Left ventricle myocardium inferior (tissue), 1 donor: ENCODE results near the gene CD58. TPM values are rescaled to one million over a fixed set of nuclear protein-coding genes. Genes with fewer than 3 reads are reported as not detected.

ENCODE experiments used
- DNase-seq: peaks from one replicate; pipeline ENCODE4 v3.0.0-alpha.2; 2020
- H3K27ac ChIP-seq: fragments of 200-600 bp; replicated peaks from 2 replicates; pipeline ENCODE4 v1.8.0; 2021
- H3K27me3 ChIP-seq: fragments of 200-600 bp; 2 replicates; pipeline ENCODE4 v1.8.0; 2021; ENCODE audit warnings: low read depth
- H3K36me3 ChIP-seq: fragments of 200-600 bp; 2 replicates; pipeline ENCODE4 v1.8.0; 2021
- H3K4me1 ChIP-seq: fragments of 200-600 bp; 2 replicates; pipeline ENCODE4 v1.8.0; 2021
- H3K4me3 ChIP-seq: fragments of 200-600 bp; 2 replicates; pipeline ENCODE4 v1.8.0; 2021; ENCODE audit warnings: mild to moderate bottlenecking, moderate library complexity
- H3K9me3 ChIP-seq: fragments of 200-600 bp; replicated peaks from 2 replicates; pipeline ENCODE4 v1.8.0; 2021
- intact Hi-C: fragments of 100-400 bp; cut with micrococcal nuclease; formaldehyde crosslinking; loops from one replicate; pipeline ENCODE4 v1.11.0; 2022
- total RNA-seq: library from RNA; stranded (reverse); fragmentation: NEBNext Ultra II Directional; extraction: Animal tissue kit (Norgen Biotek cat#: 25700); gene quantifications from one replicate; pipeline ENCODE4 v1.2.1, GENCODE V29; 2021
- TF ChIP-seq, protein P1 (sequence below): fragments of 200-600 bp; IDR thresholded peaks from 2 replicates; pipeline ENCODE4 v1.8.0; 2021; ENCODE audit warnings: antibody characterized with exemption, mild to moderate bottlenecking, borderline replicate concordance
- donor health status: DM: no; HTN: yes; CAD: no; lungs with severe emphysema.

The CD58 gene
- total RNA-seq, 1 donor from 2014 or later: 32.2 TPM

DNA sequence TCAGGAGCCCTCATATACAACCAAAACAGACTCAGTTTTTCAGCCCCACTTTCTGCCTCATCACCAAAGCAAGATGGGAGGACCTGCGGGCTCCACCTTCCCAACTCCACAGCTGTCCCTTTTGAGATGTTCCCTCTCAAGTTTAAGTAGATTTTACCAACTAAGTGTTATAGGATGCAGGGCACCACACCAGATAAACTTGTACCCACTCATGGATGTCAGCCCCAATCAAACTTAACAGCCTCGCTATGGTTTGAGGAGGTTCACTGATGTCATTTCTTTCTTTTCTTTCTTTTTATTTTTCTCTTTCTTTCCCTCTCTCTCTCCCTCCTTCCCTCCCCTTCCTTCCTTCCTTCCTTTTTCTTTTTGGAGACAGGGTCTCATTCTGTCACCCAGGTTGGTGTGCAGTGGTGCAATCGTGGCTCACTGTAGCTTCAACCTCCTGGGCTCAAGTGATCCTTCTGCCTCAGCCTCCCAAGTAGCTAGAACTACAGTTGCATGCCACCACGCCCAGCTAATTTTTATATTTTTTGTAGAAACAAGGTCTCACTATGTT lies 13.4 kb downstream of the CD58 start:
- intact Hi-C loops: no loop called here
- TF ChIP-seq, protein P1, sequence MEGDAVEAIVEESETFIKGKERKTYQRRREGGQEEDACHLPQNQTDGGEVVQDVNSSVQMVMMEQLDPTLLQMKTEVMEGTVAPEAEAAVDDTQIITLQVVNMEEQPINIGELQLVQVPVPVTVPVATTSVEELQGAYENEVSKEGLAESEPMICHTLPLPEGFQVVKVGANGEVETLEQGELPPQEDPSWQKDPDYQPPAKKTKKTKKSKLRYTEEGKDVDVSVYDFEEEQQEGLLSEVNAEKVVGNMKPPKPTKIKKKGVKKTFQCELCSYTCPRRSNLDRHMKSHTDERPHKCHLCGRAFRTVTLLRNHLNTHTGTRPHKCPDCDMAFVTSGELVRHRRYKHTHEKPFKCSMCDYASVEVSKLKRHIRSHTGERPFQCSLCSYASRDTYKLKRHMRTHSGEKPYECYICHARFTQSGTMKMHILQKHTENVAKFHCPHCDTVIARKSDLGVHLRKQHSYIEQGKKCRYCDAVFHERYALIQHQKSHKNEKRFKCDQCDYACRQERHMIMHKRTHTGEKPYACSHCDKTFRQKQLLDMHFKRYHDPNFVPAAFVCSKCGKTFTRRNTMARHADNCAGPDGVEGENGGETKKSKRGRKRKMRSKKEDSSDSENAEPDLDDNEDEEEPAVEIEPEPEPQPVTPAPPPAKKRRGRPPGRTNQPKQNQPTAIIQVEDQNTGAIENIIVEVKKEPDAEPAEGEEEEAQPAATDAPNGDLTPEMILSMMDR: no peak
- Histone ChIP-seq H3K9me3 (peaks cover 2% of the 10 kb centered on the region), H3K27me3 (no peaks in the 10 kb centered on the region), H3K36me3 (peaks cover under 1% of the 10 kb centered on the region), H3K4me1 (peaks cover 76% of the 10 kb centered on the region), H3K27ac (peak overlapping the region; percentile 32), H3K4me3 (no peak overlapping the region)
- DNase-seq: no peak

DNA sequence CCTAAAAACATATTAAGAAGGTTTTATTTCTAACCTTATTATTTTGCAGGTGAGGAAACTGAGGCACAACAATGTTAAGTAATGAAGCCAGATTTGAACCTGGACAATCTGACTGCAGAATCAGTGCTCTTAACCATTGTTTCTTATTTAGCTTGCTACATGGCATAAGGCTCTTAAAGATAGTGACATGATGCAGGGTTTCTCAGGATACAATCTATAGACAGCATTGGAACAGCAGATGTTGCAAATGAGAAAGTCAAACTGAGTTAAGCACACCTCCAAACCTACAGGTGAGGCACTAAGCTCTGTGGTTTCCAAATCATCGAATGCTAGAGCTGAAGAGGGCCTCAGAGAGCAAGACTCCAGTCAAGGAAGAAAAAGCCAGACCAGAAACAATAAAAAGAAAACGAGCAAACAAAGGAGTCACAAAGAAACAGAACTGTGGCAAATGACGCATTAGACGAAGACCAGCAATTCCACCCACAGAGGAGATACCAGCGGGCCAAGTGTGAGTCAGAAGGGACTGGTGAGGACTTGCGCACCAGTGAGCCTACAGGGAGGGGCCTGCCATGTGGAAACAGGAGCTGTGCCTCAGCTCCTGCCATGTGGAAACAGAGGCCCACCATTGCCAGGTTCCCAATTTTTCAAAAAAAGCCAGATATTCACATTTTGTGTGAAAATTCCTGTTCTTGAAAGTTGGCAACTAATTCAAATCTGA lies 14.4 kb downstream of the CD58 start:
- Histone ChIP-seq H3K27ac (peak overlapping the region; percentile 32), H3K4me1 (peaks cover 76% of the 10 kb centered on the region)
- intact Hi-C loops: no loop called here

DNA sequence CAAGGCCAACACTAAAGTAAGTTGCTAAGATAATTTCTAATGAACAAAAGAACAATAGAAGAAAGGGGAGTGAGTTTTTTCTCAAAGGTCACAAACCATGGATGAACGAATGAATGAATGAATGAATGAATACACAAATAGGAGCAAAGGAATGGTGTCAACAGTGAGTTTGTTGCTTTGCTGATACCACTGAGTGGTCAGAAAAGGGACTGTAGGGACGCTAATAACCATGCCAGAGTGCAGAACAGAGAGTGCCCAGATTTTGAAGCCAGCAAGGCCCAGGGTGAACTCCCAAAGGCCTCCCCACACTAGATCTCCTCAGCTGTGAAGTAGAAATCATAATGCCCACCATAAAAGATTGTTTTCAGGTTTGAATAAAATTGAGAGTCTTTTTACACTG lies 15.9 kb downstream of the CD58 start:
- Histone ChIP-seq H3K36me3 (no peaks in the 10 kb centered on the region), H3K4me1 (peaks cover 68% of the 10 kb centered on the region), H3K9me3 (no peaks in the 10 kb centered on the region), H3K27ac (peak overlapping the region; percentile 32), H3K27me3 (no peaks in the 10 kb centered on the region), H3K4me3 (no peak overlapping the region)
- intact Hi-C loops: no loop called here
- no peak for DNase-seq
- TF ChIP-seq, protein P1: no peak

More for the DNA sequence above, 14.4 kb downstream of the CD58 start:
- no peaks in the 10 kb centered on the region for H3K9me3 ChIP-seq
- no peak overlapping the region for H3K4me3 ChIP-seq
- TF ChIP-seq, protein P1: no peak
- DNase-seq: peak; percentile 57
- H3K27me3 ChIP-seq: no peaks in the 10 kb centered on the region
- H3K36me3 ChIP-seq: no peaks in the 10 kb centered on the region

DNA sequence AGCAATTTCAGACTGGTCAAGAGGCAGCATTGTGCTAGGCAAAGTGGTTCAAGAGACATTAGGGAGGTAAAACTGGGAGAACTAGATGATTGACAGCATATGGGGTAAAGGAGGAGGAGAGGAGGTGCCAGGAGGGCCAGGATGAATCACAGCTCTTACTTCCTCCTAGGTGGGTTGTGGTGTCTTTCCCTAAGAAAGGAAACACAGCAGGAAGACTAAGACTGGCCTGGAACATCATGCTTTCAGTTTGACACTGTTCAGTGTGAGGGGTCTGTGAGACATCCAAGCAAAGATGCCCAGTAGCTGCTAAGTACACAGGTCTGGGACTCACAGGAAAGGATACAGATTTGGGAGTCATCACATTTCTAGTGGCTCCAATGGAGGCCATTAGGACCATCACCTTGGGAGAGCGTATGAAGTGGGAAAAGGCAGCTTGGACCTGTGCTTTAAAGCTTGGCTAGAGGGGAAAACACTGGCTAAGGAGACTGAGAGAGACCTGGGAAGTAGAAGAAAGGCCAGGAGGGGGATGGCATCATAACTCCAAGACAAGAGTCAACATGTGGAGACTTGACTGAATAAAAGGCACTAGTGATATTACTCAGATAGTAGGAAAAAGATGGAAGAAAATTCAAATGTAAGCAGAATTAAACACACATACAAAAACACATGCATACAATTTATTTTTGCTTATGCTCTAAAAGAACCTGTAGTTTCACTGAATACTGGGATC lies 17.3 kb downstream of the CD58 start:
- no peak overlapping the region for H3K4me3 ChIP-seq
- no peak overlapping the region for H3K27ac ChIP-seq
- H3K4me1 ChIP-seq: peaks cover 65% of the 10 kb centered on the region
- H3K9me3 ChIP-seq: no peaks in the 10 kb centered on the region
- no peaks in the 10 kb centered on the region for H3K36me3 ChIP-seq
- TF ChIP-seq, protein P1: no peak
- no peak for DNase-seq
- intact Hi-C loops: no loop called here
- H3K27me3 ChIP-seq: no peaks in the 10 kb centered on the region

DNA sequence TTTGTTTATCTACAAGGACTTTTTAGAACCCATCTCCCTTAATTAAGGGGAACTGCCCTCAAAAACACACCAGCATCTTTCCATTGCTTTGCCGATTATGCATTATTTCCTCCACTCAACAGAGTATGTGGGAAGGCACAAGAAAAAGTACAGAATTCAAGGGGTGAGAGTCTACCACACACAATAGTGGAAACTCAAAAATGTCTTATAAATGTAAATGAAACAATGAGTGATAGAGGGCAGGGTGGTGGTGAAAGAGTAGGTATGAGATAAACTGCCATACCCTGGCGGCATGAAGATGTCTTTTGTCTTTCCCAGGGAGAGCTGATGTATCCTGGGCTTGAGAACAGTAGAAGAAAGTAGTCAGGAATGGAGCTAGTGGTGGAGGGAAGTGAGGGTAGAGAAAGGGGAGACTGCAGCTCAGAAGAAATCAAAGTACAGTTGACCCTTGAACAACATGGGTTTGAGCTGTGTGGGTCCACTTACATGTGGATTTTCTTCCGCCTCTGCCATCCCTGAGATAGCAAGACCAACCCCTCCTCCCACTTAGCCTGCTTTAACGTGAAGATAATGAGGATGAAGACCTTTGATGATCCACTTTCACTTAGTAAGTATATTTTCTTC lies 24.4 kb downstream of the CD58 start:
- intact Hi-C loops: no loop called here
- no peaks in the 10 kb centered on the region for H3K9me3 ChIP-seq
- no peak for DNase-seq
- H3K4me3 ChIP-seq: no peak overlapping the region
- H3K4me1 ChIP-seq: peaks cover 18% of the 10 kb centered on the region
- H3K36me3 ChIP-seq: peaks cover 26% of the 10 kb centered on the region
- TF ChIP-seq, protein P1: no peak
- no peak overlapping the region for H3K27ac ChIP-seq
- H3K27me3 ChIP-seq: no peaks in the 10 kb centered on the region
